Measurements from ENCODE around the gene ENO2.

Gene ENO2

DNA sequence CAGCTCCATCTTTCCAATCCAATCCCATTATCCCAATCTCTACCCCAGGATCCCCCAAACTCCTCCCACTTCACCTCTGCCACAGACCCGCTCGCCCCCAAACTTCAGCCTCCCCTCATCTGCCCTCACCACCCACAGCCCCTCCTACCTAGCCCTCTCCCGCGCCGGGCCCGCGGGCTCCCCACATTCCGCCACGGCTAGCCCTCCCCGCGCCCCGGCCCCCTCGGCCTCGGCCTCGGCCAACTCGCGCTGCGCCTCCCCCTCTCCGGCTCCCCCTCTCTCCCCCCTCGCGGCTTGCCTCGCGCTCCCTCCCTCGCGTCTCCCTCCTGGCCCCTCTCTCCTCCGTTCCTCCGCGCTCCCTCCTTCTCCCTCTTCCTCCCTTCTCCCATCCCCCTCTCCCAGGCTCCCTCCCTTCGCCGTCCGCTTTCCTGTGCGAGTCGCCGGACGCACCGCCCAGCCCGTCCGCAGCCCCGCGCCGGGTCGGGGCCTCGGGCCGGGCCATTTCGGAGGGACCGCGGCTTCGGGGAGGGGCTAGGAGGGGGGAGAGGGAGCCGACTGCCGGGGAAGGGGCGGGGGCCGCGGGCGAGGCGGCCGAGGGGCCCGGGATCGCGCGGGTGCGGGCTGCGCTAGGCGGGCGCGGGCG is 13.1 kb downstream of the ENO2 start, which contains the start of gene ATN1:
ATN1 (plus strand) TSS at position 581 of the 643 bp plus-strand sequence. CDS start 6,043 bp downstream, outside the sequence.
- H3K27ac ChIP-seq: peak within 1 kb of the TSS; percentile 98
- ChIA-PET POLR2A (ENCODE audit: low non-redundant PET) (no interaction called here), CTCF (interaction anchor here (0.6 to 3.0 kb wide), 3 partner anchors 10 to 227 kb away, joined by 3 to 15 read pairs (median 7); partner anchors contain the start of gene RNU7-1)
- TF ChIP-seq, protein P1, sequence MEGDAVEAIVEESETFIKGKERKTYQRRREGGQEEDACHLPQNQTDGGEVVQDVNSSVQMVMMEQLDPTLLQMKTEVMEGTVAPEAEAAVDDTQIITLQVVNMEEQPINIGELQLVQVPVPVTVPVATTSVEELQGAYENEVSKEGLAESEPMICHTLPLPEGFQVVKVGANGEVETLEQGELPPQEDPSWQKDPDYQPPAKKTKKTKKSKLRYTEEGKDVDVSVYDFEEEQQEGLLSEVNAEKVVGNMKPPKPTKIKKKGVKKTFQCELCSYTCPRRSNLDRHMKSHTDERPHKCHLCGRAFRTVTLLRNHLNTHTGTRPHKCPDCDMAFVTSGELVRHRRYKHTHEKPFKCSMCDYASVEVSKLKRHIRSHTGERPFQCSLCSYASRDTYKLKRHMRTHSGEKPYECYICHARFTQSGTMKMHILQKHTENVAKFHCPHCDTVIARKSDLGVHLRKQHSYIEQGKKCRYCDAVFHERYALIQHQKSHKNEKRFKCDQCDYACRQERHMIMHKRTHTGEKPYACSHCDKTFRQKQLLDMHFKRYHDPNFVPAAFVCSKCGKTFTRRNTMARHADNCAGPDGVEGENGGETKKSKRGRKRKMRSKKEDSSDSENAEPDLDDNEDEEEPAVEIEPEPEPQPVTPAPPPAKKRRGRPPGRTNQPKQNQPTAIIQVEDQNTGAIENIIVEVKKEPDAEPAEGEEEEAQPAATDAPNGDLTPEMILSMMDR (conservative IDR thresholded peaks at IDR 0.05; ENCODE audit: low read depth): no peak
- no peak for DNase-seq (ENCODE audit: low spot score)

DNA sequence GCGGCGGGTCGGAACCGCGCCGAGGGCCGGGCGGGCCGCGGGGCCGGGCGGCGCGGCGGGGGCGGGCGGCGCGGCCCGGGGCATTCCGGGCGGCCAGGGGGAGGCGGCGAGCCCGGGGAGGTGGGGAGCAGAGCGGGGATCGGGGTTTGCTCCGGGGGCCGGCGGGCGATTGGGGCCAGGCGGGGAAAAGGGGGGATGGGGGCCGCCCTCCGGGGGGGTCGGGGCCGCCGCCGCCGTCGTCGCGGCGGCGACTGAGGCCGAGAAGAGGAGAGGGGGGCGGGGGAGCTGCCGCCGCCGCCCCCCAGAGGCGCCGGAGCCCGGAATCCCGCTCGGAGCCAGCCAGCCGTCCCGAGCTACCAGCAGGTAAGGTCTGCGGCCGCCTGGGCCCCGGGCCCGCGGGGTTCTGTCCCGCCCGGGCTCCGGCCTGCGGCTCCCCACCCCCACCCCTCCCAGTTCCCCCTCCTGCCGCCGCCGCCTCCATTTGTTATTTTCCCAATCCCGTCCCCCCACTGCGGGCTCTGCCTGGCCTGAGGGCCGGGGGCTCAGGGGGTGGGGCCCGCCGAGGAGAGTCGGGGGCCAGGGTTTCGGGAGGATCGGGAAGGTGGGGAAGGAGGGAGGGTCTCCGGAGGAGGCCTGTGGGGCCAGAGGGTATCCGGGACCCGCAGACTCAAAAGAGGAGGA is 13.8 kb downstream of the ENO2 start:
- POLR2A ChIA-PET (ENCODE audit: low non-redundant PET): interaction anchor here (0.7 to 1.2 kb wide), 2 partner anchors 34 to 37 kb away, joined by 4 to 5 read pairs; no protein-coding TSS in a partner anchor
- no peak for DNase-seq (ENCODE audit: low spot score)
- TF ChIP-seq, protein P1 (conservative IDR thresholded peaks at IDR 0.05; ENCODE audit: low read depth): no peak
- CTCF ChIA-PET: no interaction called here
- peak overlapping the region; percentile 98 for H3K27ac ChIP-seq

DNA sequence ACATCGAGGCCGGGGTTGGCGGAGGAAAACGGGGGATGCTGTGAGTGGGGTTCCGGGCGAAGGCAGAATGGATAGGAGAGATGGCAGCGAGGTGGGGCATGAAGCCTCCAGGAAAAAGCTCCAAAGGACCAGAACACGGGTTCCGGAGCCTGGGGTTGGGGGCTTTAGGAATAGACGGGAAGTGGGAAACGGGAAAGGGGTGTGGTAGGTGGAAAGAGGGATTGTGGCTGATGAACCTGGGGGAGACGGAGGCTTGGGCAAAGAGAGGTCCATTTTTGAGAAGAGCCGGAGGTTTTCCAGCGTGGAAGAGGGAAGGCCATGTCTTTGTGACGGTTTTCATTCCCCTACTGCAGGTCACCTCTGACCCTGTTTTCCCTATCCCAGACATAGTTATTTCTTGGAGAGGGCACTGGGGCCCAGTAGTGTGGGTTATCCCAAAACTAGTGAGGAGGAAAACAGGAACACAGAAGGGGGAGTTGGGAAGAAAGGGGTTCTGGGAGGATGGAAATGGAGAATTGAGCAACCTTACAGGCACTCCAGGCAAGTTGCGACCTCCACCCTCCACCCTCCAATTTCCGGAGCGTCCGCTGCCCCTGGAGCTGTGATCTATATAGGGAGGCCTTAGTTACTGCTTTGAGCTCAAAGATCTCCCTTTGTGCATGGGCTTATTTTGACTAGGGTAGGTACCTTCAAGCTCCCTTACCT is 14.5 kb downstream of the ENO2 start:
- no peak for DNase-seq (ENCODE audit: low spot score)
- peak overlapping the region; percentile 98 for H3K27ac ChIP-seq
- POLR2A ChIA-PET (ENCODE audit: low non-redundant PET): interaction anchor here (0.7 to 1.2 kb wide), 2 partner anchors 33 to 38 kb away, joined by 4 to 5 read pairs; no protein-coding TSS in a partner anchor
- CTCF ChIA-PET: interaction anchor here (1.1 to 1.2 kb wide), 2 partner anchors 9 to 56 kb away, joined by 3 read pairs; partner anchors contain the start of gene SPSB2
- TF ChIP-seq, protein P1 (conservative IDR thresholded peaks at IDR 0.05; ENCODE audit: low read depth): no peak

DNA sequence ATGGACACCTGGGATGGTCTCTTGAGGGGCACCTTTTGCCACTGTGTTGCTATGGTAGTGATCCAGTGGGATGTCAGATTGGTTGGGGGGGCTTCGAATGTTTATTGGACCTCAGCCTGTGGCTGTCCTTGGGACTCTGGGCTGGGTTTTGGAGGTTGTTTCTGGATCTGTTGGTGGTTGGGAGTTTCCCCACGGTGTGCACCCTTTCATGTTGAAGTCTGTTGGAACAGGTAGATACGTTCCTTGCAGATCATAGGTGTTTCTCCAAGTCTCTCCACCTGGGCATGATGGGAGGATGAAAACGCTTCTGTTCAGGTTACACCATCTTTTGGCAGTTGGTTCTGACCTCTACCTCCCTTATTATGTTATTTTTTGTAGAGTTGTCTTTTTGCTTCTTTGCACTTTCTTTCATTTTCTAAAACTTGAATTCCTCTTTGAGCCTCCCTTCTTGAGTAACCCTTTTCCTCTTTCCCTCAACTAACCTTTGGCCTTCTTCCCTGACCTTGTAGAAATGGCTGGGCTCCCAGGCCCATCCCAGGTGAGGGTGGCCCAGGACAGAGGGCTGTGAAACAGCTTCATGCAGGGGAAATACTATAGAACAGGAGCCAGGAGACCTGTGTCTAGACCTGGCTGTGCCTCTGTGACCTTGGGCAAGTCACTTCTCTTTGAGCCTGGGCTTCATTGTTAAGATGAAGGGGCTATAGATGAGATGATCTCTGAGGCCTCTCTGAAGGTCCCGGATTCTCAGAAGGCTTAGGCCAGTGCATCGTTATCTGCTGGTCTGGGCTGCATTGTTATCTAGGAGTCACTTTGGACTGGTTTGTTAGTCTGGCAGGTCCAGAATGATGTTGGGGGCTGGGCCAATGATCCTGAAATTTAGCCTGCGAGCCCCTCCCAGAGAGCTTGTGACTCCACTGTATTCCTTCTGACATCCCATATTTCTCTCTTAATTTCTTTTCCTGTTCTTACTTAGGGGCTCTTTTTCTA is 15.4 kb downstream of the ENO2 start:
- no peak for DNase-seq (ENCODE audit: low spot score)
- H3K27ac ChIP-seq: peak overlapping the region; percentile 98
- TF ChIP-seq, protein P1 (conservative IDR thresholded peaks at IDR 0.05; ENCODE audit: low read depth): no peak
- POLR2A ChIA-PET (ENCODE audit: low non-redundant PET): interaction anchor here (1.2 kb wide), 1 partner anchor 33 kb away, joined by 5 read pairs; no protein-coding TSS in a partner anchor
- CTCF ChIA-PET: interaction anchor here (1.1 to 1.2 kb wide), 2 partner anchors 8 to 57 kb away, joined by 3 read pairs; partner anchors contain the start of gene SPSB2

DNA sequence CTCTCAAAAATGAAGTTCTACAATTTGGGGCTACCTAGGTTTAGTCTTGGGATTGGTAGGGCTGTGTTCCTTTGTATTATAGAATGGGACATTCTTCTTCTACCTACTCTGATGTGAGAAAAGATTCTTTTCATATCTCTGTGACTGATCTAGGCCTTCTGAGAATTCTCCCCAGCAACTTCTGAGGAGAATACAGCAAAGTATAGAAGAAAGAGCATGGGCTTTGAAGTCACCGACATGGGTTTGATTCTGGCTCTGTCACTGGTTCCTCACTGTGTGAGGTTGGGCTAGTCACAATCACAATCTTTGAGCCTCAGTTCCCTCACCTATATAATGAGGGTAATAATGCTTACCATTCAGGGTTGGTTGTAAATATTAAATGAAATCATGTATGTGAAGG is 18.4 kb downstream of the ENO2 start:
- no peak overlapping the region for H3K27ac ChIP-seq
- DNase-seq (ENCODE audit: low spot score): no peak
- ChIA-PET CTCF (no interaction called here), POLR2A (ENCODE audit: low non-redundant PET) (no interaction called here)
- TF ChIP-seq, protein P1 (conservative IDR thresholded peaks at IDR 0.05; ENCODE audit: low read depth): no peak
